AG09319 (cell line): ENCODE data around the gene YPEL1.

Source experiments
- DNase-seq: peaks from one replicate; pipeline ENCODE4 v3.0.0-alpha.2; 2010; ENCODE audit warnings: low read depth; ENCODE audit errors: extremely low read depth
- TF ChIP-seq, protein P1 (sequence below): IDR thresholded peaks from 2 replicates; pipeline ENCODE4 v1.5.1; 2011; ENCODE audit warnings: low read depth, mild to moderate bottlenecking, inconsistent platforms, low read length, moderate library complexity

The YPEL1 gene

DNA sequence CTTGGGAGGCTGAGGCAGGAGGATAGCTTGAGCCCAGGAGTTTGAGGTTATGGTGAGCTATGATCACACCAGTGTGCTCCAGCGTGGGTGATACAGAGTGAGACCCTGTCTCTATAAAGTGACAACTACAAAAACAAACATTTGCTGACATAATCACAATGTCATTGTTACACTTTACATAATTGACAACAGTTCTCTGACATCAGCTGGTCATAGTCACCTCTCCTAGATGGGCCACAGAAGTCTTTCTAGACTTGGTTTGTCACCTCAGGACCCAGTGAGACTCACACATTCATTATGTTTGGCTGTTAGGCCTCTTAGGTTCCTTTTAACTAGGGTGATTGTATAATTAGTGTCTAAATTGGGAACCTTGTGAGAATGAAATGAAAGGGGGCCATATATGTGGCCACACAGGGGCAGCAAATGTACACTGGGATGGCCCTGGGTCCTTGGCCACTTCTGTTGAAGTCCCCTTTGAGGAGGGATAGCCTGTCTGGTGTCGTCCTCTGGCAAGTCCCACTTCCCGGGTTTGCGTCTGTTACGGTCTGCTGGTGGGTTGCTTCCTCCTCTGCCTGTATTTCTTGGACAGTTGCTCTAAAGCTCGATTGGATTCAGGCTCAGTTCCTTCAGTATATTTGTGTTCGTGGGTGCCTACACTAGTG is 75.6 kb downstream of the YPEL1 start:
- no peak for DNase-seq
- TF ChIP-seq, protein P1, sequence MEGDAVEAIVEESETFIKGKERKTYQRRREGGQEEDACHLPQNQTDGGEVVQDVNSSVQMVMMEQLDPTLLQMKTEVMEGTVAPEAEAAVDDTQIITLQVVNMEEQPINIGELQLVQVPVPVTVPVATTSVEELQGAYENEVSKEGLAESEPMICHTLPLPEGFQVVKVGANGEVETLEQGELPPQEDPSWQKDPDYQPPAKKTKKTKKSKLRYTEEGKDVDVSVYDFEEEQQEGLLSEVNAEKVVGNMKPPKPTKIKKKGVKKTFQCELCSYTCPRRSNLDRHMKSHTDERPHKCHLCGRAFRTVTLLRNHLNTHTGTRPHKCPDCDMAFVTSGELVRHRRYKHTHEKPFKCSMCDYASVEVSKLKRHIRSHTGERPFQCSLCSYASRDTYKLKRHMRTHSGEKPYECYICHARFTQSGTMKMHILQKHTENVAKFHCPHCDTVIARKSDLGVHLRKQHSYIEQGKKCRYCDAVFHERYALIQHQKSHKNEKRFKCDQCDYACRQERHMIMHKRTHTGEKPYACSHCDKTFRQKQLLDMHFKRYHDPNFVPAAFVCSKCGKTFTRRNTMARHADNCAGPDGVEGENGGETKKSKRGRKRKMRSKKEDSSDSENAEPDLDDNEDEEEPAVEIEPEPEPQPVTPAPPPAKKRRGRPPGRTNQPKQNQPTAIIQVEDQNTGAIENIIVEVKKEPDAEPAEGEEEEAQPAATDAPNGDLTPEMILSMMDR = no peak

DNA sequence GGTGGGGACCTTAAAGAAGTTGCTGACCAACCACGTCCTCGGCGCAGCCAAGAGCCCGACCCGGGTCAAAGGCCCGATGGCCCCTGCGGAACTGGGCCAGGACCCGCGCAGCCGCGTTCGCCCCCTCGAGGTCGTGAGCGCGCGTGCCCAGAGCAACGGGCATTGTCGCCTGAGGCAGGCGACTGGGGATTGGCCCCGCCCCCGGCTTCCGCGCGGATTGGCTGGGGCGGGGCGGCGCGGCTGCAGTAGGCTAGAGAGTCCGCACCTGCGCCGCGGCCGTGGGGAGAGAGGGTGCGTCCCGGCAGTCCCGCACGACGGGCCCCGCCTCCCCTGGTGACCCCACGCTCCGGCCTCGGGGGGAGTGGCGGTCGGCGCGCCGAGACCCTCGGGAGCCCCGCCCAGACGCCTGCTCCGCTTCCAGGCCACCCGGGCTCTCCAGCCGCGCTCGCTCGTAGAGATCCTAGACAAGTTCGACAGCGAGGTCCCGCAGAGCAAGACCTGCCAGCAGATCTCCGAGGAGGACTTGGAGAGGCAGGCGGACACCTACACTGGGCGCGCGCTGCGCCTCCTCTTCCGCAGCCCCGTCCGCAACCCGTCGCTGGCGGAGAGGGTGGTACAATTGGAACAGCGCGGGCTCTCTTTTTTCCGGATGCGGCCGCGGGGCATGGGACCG is 78.1 kb downstream of the YPEL1 start:
- TF ChIP-seq, protein P1 = no peak
- DNase-seq = no peak

DNA sequence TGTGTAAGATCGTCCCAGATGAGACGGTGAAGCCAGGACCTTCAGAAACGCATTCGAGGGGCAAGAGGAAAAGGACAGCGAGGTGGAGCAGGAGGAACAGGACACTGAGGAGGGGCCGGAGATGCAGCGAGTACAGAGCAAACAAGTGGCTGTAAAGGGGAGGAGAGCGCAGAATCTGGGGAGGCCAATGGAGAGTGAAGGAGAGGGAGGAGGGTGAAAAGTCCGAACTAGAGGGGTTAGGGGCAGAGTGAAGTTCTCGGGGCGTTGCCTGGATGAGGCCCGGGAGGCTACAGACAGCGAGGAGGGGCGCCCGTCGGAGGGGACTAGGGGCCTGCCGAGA is 78.6 kb downstream of the YPEL1 start:
- TF ChIP-seq, protein P1 = no peak
- no peak for DNase-seq

DNA sequence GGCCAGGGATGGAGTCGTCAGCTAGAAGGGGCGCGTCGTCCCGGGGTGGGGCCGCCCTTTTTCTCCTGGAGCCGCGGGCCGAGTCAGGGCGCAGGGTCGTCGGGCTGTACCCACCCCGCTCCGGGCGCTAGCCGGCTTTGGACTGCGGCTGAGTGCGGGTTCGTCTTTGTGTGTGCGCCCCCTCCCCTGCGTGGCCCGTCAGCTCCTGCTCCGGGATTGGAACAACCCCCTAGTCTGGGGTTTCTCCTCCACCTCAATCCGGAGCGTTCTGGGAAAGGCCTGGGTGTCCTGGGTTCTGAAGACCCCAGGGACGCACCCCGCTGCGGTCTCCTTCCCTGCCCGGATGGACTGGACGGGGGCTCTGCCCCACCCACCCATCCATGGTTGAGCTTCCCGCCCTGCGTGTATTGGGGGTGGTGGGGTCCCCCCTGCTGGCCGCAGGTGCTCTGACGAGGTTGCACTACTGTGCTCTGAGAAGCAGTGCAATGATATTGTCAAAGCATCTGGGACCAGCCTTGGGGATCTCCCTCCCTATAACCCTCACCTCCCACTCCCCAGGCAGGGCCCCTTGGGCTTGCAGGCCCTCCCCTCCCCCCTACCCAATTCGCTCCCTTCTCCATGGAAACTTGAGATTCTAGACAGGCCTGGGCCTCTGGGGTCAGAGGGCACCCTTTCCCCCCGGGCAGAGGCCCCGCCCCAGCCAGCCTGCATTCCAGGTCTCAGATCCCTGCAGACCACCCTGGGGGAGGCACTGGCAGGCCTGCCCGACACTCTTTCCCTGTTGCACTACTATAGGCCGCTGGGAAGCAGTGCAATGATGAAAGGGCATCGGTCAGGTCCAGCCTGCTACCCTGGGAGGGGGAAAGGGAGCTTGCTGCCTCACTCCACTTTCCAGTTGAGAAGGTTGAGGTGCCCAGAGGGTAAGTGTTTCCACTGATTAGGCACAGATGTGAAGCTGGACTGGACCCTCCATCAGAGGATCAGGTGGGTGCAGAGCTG is 82.7 kb downstream of the YPEL1 start:
- TF ChIP-seq, protein P1 = no peak
- DNase-seq = no peak

DNA sequence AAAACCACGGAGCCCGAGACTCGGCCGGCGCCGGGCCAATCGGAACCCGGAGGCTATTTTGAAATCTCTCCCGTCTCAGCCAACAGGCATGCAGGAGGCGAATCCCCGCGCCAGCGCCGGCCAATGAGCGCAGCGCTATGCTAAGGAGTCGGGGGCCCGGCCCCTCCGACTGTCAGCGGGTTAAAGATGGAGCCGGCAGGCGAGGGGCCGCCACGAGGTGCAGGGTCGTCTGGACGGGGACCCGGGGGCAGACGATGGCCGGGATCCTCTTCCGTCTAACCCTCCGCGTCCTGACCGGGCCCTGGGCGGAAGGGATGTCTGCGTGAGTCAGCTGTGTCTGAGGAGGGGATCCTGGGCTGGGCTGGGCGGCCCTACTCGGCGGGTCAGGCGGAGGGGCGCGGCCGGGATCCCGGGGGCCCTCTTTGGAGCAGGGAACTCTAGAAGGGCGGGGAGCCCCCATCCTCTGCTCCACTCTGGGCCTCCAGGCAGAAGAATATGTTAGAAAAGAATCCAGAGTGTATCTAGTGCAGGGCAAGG is 83.5 kb downstream of the YPEL1 start:
- DNase-seq = peak; percentile 45
- TF ChIP-seq, protein P1 = no peak

DNA sequence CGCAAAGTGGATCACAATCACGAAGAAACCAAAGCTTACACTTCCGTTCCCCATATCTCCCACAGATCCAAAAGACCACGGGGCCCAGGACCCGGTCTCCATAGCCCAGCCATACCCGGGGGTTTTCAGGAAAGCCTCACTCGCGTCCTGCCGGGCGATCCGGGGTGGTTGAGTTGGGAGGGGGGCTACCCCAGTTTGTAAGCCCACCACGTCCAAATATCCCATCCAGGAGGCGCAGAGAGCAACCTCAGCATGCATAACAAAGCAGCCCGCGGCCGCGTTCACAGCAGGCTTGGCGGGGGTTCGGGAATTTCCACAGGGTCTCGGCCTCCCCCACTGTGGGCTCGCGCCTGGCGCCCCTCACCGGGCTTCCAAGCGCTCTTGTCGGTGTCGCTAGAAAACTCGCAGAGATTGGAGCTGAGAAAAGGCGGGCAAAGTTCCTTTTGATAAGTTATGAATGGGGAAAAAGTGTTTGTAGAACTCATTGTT is 84.0 kb downstream of the YPEL1 start:
- no peak for DNase-seq
- TF ChIP-seq, protein P1 = no peak
